Activated naive CD4-positive, alpha-beta T cell treated with anti-CD3 and anti-CD28 coated beads, Interleukin-2, amount 50 U/mL, for 24 hours (primary cell): ENCODE measurements around the gene SMG7.
A peak's percentile ranks its signal among the peaks of the same experiment; 100 is the strongest.

Experiments used
- H3K27ac Mint-ChIP-seq: one replicate; pipeline ENCODE4 v1.8.0; 2021; ENCODE audit warnings: mild to moderate bottlenecking, mixed read lengths
- H3K27me3 Mint-ChIP-seq: one replicate; pipeline ENCODE4 v1.8.0; 2021; ENCODE audit warnings: mixed read lengths
- H3K36me3 Mint-ChIP-seq: one replicate; pipeline ENCODE4 v1.8.0; 2021; ENCODE audit warnings: mixed read lengths
- H3K4me1 Mint-ChIP-seq: one replicate; pipeline ENCODE4 v1.8.0; 2021; ENCODE audit warnings: mixed read lengths
- H3K4me3 Mint-ChIP-seq: one replicate; pipeline ENCODE4 v1.8.0; 2021; ENCODE audit warnings: mild to moderate bottlenecking, mixed read lengths
- H3K9me3 Mint-ChIP-seq: one replicate; pipeline ENCODE4 v1.8.0; 2021; ENCODE audit warnings: mixed read lengths

The SMG7 gene

GRCh38 chr1:183582021-183582713, 109.9 kb downstream of the SMG7 start:
- no peak overlapping the region for H3K27ac Mint-ChIP-seq
- no peak overlapping the region for H3K4me3 Mint-ChIP-seq
- H3K4me1 Mint-ChIP-seq = peaks cover 8% of the 10 kb centered on the region

DNA sequence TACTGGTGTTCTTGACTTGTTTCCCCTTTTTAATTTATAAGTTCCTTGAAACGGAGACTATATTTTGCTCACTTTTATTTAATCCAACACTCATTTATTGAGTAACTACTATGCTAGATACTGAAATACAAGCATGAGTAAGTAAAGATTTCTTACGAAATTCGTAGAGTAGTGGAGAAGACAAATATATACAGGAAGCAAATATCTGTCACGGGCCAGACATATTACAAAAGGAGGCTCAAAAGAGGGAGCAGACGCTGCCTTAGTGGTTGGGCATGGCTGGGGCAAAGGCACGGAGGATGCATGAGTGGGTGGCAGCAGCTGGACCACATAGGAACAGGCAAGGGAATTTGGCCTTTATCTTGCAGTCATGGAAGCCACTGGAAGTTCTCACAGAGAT, 111.2 kb downstream of the SMG7 start:
- H3K9me3 Mint-ChIP-seq = no peaks in the 10 kb centered on the region
- H3K4me3 Mint-ChIP-seq = no peak overlapping the region
- H3K4me1 Mint-ChIP-seq = peaks cover 8% of the 10 kb centered on the region
- no peaks in the 10 kb centered on the region for H3K27me3 Mint-ChIP-seq
- no peak overlapping the region for H3K27ac Mint-ChIP-seq
- no peaks in the 10 kb centered on the region for H3K36me3 Mint-ChIP-seq

More at GRCh38 chr1:183582021-183582713, 109.9 kb downstream of the SMG7 start:
- Mint-ChIP-seq H3K9me3 (no peaks in the 10 kb centered on the region), H3K27me3 (no peaks in the 10 kb centered on the region), H3K36me3 (no peaks in the 10 kb centered on the region)

DNA sequence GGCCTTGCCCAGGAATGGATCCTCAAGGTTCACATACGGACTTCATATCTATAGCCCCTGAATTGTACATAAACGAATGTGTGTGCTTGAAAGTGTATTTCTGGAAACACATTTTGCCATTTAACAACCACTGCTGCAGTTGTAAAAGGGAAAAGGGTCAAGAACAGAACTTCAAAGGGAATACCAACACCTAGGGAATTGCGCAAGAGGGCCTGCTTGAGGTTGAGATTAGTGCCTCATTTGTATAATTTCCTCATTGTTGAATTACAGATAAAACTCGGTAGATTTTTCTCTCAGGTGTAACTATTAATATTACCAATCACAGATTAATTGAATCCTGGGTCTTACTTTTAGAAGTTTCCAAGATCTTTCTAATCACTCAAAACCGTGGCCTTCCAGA, 111.8 kb downstream of the SMG7 start:
- Mint-ChIP-seq H3K4me1 (peaks cover 14% of the 10 kb centered on the region), H3K27me3 (no peaks in the 10 kb centered on the region), H3K4me3 (no peak overlapping the region), H3K9me3 (no peaks in the 10 kb centered on the region), H3K27ac (no peak overlapping the region), H3K36me3 (no peaks in the 10 kb centered on the region)

DNA sequence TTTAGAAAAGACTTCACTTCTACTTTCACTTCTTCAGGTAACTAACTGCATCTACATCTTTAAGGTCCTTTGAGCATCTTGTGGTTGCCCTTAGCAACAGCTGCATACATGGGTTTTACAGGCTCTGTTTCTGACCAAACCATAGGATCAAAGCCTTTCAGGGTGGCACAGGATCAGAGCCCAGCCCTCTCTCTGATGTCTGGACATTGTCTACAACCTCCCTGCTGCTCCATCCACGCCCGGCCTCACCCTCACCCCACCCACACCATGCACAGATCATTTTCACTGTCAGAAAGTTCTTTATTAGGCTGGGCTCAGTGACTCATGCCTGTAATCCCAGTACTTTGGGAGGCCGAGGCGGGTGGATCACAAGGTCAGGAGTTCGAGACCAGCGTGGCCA, 112.7 kb downstream of the SMG7 start:
- no peaks in the 10 kb centered on the region for H3K36me3 Mint-ChIP-seq
- H3K27ac Mint-ChIP-seq = no peak overlapping the region
- no peak overlapping the region for H3K4me3 Mint-ChIP-seq
- H3K27me3 Mint-ChIP-seq = no peaks in the 10 kb centered on the region
- no peaks in the 10 kb centered on the region for H3K9me3 Mint-ChIP-seq
- H3K4me1 Mint-ChIP-seq = peaks cover 16% of the 10 kb centered on the region

DNA sequence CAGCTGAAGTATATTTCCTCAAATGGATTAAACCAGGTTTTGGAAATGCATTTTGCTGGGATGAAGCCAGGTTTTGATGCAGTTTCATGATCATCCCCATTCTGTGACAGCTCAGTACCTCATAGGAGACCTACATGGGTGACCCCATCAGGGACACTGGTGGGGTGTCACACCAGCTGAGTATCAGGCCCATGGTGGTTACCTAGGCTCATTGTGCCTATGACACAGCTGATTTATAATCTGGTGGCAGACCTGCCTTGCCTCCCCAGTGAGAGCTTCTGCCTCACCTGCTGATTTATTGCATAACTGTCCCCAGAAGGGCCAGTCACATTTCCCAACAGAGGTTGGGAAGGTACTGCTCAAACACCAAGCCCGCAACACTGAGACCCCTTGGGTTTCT, 114.2 kb downstream of the SMG7 start:
- H3K27ac Mint-ChIP-seq = no peak overlapping the region
- no peaks in the 10 kb centered on the region for H3K27me3 Mint-ChIP-seq
- H3K4me3 Mint-ChIP-seq = no peak overlapping the region
- H3K36me3 Mint-ChIP-seq = no peaks in the 10 kb centered on the region
- H3K9me3 Mint-ChIP-seq = no peaks in the 10 kb centered on the region
- H3K4me1 Mint-ChIP-seq = peaks cover 21% of the 10 kb centered on the region

DNA sequence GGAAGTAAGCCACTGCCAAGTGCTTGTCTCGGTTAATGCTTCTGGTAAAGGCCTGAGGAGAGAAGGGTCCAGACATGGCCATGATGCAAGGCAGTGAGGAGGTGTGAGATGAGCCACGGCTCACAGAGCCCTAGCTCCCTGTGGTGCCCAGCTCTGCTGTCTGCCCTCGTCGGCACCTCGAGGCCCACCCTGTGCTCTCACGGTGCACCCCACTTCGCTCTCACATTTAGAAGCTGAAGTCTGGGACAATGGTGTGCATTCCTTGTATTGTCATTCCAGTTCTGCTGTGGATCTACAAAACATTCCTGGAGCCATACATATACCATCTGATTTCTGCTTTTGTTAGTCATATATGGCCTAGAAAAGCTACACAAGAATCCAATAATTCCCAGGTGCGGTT, 114.6 kb downstream of the SMG7 start:
- H3K4me3 Mint-ChIP-seq = no peak overlapping the region
- no peaks in the 10 kb centered on the region for H3K9me3 Mint-ChIP-seq
- H3K4me1 Mint-ChIP-seq = peaks cover 21% of the 10 kb centered on the region
- H3K36me3 Mint-ChIP-seq = no peaks in the 10 kb centered on the region
- no peak overlapping the region for H3K27ac Mint-ChIP-seq
- H3K27me3 Mint-ChIP-seq = no peaks in the 10 kb centered on the region

DNA sequence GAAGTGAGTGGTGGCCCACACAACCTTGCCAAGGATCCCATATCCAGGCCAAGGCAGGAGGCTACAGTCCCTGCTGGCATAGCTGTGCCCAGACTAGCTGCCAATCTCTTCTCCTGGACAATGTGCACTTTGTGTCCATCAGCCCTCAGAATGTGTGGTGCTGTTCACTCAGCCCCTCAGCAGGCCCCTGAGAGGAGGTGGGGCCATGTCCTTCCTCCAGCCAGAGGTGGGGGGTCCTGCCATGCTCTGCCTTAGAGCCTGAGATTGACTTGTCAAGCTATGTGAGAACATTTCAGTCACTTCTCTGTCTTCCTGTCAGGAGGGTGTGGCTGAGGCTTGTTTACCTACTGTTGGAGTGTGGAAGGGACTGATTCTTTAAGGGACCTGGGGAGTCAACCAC, 116.5 kb downstream of the SMG7 start:
- H3K36me3 Mint-ChIP-seq = no peaks in the 10 kb centered on the region
- peaks cover 21% of the 10 kb centered on the region for H3K4me1 Mint-ChIP-seq
- no peak overlapping the region for H3K27ac Mint-ChIP-seq
- H3K4me3 Mint-ChIP-seq = no peak overlapping the region
- no peaks in the 10 kb centered on the region for H3K9me3 Mint-ChIP-seq
- H3K27me3 Mint-ChIP-seq = no peaks in the 10 kb centered on the region

DNA sequence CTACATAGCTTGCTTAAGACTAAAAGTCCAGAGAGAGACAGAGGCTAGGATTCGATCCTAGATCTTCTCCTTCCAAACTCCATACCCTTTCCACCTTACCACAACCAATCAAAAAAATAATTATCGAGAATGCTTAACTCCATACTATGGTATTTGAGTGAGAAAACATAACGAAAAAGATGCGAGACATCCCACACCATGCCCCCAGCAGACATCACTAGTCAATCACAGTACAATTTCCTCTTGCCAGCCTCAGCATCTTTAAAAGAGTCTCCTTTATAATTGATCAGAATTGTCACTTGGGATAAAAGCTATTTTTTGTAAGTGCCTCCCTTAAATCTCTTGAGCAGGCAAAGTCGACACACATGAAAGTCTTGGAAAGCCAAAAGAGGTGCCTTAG, 117.1 kb downstream of the SMG7 start:
- Mint-ChIP-seq H3K27me3 (no peaks in the 10 kb centered on the region), H3K36me3 (no peaks in the 10 kb centered on the region), H3K4me3 (no peak overlapping the region), H3K4me1 (peaks cover 21% of the 10 kb centered on the region), H3K27ac (no peak overlapping the region), H3K9me3 (no peaks in the 10 kb centered on the region)

DNA sequence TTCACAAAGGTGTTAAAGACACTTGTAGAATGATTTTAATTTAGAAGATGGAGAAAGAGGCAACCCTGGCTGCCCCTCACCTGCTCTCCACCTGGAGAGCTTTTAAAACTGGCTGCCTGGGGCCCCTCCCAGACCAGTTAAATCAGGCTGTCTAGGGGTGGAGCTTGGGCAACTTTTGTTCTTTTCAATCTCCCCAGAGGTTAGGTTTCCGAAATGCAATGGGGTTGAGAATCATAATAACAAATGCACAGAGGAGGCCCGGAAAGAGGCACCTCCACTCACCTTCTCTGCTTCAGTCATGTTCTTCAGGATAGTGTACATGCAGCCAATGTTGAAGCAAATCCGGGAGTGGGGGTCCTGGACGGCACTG, 117.6 kb downstream of the SMG7 start:
- H3K9me3 Mint-ChIP-seq = no peaks in the 10 kb centered on the region
- no peaks in the 10 kb centered on the region for H3K27me3 Mint-ChIP-seq
- no peak overlapping the region for H3K4me3 Mint-ChIP-seq
- H3K36me3 Mint-ChIP-seq = no peaks in the 10 kb centered on the region
- no peak overlapping the region for H3K27ac Mint-ChIP-seq
- peaks cover 21% of the 10 kb centered on the region for H3K4me1 Mint-ChIP-seq

DNA sequence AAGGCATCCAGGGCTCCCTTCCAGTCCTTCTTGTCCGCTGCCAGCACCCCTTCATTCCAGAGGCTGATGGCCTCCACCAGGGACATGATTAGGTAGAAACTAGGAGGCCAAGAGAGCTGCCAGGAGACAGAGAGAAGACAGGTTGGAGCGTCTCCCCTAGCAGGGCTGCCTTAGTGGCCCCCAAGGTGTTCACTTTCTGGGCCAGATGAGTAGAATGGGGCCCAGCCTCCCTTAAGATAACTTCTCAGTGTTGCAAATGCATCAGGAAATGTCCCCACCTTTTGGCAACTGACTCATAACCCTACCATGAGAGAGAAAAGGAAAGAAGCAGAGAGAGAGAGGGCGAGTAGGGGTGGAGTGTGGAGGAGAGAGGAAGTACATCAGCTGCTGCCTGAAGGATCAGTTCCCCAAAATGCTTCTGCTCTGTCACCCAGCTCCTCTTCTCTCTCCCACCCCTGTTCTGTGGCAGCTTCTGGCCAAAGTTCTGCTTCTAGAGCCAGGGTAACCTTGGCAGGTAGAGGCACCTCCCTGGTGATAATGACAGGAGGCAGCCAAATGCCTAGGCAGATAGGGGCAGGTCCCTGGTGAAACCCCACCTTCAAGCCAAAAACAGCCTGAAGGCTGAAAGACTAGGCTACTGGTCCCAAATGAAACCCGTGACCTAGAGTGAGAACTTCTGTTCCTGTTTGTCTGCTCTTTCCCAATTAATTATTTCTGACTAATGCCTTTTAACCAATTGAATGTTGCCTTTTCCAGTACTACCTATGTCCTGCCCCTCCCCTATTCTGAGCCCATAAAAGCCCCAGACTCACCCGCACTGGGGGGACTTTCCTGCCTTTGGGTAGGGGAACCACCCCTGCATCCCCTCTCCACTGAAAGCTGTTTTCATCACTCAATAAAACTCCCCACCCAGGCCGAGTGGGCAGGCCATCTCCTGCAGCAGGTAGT, 118.2 kb downstream of the SMG7 start, which contains the start of gene NCF2:
Gene NCF2, minus strand, starts transcription at position 216 of the 948 bp plus-strand sequence. Its CDS starts 130 bp downstream, at position 86.
- H3K4me3 Mint-ChIP-seq = no peak within 1 kb of the TSS
- no peaks in the 10 kb centered on the region for H3K36me3 Mint-ChIP-seq
- peaks cover 21% of the 10 kb centered on the region for H3K4me1 Mint-ChIP-seq
- peak within 1 kb of the TSS; percentile 31 for H3K27ac Mint-ChIP-seq
- no peaks in the 10 kb centered on the region for H3K27me3 Mint-ChIP-seq
- H3K9me3 Mint-ChIP-seq = no peaks in the 10 kb centered on the region

GRCh38 chr1:183592733-183593132, 120.4 kb downstream of the SMG7 start:
- peaks cover 21% of the 10 kb centered on the region for H3K4me1 Mint-ChIP-seq
- no peak overlapping the region for H3K27ac Mint-ChIP-seq
- H3K27me3 Mint-ChIP-seq = no peaks in the 10 kb centered on the region
- no peak overlapping the region for H3K4me3 Mint-ChIP-seq
- no peaks in the 10 kb centered on the region for H3K9me3 Mint-ChIP-seq
- H3K36me3 Mint-ChIP-seq = no peaks in the 10 kb centered on the region

GRCh38 chr1:183593356-183593755, 121.1 kb downstream of the SMG7 start:
- H3K9me3 Mint-ChIP-seq = no peaks in the 10 kb centered on the region
- peak overlapping the region; percentile 2 for H3K27ac Mint-ChIP-seq
- H3K36me3 Mint-ChIP-seq = no peaks in the 10 kb centered on the region
- no peaks in the 10 kb centered on the region for H3K27me3 Mint-ChIP-seq
- H3K4me1 Mint-ChIP-seq = peaks cover 25% of the 10 kb centered on the region
- no peak overlapping the region for H3K4me3 Mint-ChIP-seq

- H3K36me3 Mint-ChIP-seq = no peaks in the 10 kb centered on the region
Observed at GRCh38 chr1:183595537-183595936, 123.2 kb downstream of the SMG7 start.

DNA sequence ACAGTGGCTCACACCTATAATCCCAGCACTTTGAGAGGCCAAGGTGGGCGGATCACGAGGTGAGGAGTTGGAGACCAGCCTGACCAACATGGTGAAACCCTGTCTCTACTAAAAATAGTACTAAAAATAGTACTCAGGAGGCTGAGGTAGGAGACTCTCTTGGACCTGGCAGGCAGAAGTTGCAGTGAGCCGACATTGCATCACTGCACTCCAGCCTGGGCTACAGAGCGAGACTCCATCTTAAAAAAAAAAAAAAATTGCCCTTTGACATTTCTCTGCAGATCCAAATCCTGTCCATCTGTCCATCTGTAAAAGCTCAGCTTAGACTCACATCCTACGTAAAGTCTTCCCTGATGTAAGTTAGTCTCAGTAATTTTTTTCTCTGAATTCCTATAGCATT, 124.2 kb downstream of the SMG7 start:
- Mint-ChIP-seq H3K4me3 (no peak overlapping the region), H3K27me3 (no peaks in the 10 kb centered on the region), H3K4me1 (peaks cover 6% of the 10 kb centered on the region), H3K36me3 (no peaks in the 10 kb centered on the region), H3K9me3 (no peaks in the 10 kb centered on the region), H3K27ac (no peak overlapping the region)

More at GRCh38 chr1:183595537-183595936, 123.2 kb downstream of the SMG7 start:
- Mint-ChIP-seq H3K27ac (no peak overlapping the region), H3K4me3 (no peak overlapping the region), H3K9me3 (no peaks in the 10 kb centered on the region), H3K27me3 (no peaks in the 10 kb centered on the region), H3K4me1 (peaks cover 10% of the 10 kb centered on the region)

DNA sequence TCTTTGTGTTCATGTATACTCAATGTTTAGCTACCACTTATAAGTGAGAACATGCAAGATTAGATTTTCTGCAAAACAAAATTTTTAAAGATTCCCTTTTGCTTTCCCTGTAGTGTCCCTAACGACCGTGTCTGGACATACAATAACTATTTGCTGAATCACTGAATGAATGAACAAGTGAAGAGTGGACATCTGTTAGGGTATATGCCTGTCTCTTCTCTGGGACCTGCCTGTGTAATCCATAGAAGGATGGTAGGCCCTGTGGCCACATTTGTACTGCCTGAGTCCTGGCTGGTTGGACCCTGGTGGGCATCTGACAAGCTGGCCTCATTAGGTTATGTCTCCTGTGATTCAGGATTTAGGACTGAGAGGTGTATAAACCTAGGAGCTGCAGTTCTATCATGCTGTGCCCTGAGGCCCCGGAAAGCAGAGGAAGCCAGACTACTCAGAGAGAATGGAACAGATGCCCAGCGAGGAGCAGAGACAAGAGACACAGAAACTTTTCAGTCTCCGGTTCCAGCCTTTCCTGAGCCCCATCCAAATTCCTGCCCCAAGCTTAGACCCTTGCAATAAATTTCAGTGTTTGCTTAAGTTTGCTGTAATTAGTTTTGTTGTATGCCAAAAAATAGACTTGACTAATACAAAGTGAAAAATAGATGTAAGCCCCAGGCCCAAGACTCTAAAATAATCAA, 125.5 kb downstream of the SMG7 start:
- Mint-ChIP-seq H3K4me1 (peaks cover 6% of the 10 kb centered on the region), H3K9me3 (no peaks in the 10 kb centered on the region), H3K27me3 (no peaks in the 10 kb centered on the region), H3K4me3 (no peak overlapping the region), H3K27ac (no peak overlapping the region), H3K36me3 (no peaks in the 10 kb centered on the region)

DNA sequence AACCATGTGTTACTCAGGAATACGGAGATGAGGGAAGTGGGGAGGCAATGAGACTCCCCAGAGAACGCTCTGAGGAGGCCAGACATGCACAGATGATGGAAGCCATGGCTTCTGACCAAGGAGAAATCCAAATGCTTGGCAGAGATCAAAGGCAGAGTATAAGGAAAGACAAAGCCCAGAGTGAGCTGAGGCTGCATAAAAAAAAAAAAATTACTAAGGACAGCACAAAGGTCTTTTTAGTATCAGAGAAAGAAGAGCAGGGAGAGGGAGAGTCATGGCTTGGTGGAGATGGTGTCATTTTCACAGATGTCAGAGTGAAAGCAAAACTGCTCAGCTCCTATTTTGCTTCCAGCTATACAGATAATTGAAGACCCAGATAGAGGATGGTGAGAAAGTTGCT, 126.1 kb downstream of the SMG7 start:
- H3K4me3 Mint-ChIP-seq = no peak overlapping the region
- no peak overlapping the region for H3K27ac Mint-ChIP-seq
- no peaks in the 10 kb centered on the region for H3K27me3 Mint-ChIP-seq

More for the DNA sequence above, 126.1 kb downstream of the SMG7 start:
- H3K4me1 Mint-ChIP-seq = peaks cover 6% of the 10 kb centered on the region
- no peaks in the 10 kb centered on the region for H3K9me3 Mint-ChIP-seq
- no peaks in the 10 kb centered on the region for H3K36me3 Mint-ChIP-seq
